ENCODE measurements around the gene SERINC2. TPM values are rescaled to one million over a fixed set of nuclear protein-coding genes. Genes with fewer than 3 reads are reported as not detected.
A peak's percentile ranks its signal among the peaks of the same experiment; 100 is the strongest.

SERINC2 gene
- total RNA-seq, 6 experiments from 2014 or later = 184 to 276 (median 207) TPM

DNA sequence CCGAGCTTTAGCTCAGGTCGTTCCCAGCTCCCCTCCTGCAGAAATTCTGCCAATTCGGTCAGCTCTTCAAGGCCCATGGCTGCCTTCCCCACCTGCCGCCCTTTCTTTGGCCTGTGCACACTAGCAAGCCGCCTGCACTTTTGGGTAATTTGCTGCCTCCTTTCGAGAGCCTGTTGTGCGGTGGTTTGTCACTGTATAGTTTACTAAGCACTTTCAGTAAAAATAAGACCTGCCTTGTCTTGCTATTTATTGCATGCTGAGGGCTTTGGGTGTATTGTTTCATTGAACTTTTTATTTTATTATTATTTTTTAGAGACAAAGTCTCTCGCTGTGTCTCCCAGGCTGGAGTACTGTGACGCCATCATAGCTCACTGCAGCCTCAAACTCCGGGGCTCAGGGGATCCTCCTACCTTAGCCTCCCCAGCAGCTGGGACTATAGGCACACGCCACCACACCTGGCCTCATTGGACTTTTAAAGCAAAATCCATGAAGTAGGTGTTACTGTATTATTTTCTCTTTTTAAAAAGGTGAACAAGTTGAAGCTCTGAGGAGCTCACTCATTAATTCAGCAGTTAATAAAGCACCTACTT, 39.0 kb upstream of the SERINC2 start:
- H3K4me1 Mint-ChIP-seq (ENCODE audit: low read depth) = peaks cover 49% of the 10 kb centered on the region
- peak overlapping the region; percentile 88 for H3K27ac Mint-ChIP-seq
- no peak for DNase-seq
- no peaks in the 10 kb centered on the region for H3K9me3 Mint-ChIP-seq
- TF ChIP-seq, protein P1, sequence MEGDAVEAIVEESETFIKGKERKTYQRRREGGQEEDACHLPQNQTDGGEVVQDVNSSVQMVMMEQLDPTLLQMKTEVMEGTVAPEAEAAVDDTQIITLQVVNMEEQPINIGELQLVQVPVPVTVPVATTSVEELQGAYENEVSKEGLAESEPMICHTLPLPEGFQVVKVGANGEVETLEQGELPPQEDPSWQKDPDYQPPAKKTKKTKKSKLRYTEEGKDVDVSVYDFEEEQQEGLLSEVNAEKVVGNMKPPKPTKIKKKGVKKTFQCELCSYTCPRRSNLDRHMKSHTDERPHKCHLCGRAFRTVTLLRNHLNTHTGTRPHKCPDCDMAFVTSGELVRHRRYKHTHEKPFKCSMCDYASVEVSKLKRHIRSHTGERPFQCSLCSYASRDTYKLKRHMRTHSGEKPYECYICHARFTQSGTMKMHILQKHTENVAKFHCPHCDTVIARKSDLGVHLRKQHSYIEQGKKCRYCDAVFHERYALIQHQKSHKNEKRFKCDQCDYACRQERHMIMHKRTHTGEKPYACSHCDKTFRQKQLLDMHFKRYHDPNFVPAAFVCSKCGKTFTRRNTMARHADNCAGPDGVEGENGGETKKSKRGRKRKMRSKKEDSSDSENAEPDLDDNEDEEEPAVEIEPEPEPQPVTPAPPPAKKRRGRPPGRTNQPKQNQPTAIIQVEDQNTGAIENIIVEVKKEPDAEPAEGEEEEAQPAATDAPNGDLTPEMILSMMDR (IDR thresholded peaks at IDR 0.05) = no peak
- peak overlapping the region; percentile 87 for H3K4me3 Mint-ChIP-seq
- peaks cover 4% of the 10 kb centered on the region for H3K27me3 Mint-ChIP-seq (ENCODE audit: insufficient read depth)
- H3K36me3 Mint-ChIP-seq (ENCODE audit: low read depth) = no peaks in the 10 kb centered on the region; the same call in 1 of the 2 replicates

DNA sequence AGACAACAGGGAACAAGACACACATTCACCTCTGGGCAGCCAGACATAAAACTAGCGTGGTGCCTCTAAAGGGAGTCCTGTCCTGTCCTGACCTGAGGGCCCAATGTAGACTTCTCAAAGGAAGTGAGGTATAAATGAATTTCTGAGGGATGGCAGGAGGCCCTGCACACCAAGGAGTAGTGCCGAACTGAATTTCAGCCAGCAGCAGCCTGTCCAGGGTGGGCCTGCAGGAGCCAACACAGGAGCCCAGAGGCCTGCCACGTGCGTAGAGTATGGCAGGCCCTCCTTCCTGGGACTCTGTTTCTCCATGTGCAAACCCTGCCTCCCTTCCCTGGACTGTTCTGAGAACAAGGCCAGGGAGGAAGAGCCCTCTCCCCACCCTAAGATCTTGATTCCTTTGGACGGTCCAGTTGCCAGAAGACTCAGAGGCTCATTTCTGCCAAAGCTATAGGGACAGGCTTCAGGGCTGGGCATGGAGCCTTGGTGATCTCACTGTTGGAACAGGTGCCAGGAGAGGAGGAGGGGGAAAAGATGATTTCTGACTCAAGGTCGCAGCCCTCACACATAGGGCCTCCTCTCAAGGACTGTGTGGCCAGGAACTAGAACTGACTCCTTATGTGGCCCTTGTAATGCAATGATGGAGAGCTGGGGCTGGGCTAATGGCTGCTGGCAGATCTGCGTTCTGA, 38.4 kb upstream of the SERINC2 start:
- peak; percentile 51 for DNase-seq
- Mint-ChIP-seq H3K27me3 (ENCODE audit: insufficient read depth) (peaks cover 4% of the 10 kb centered on the region), H3K4me3 (no peak overlapping the region), H3K9me3 (no peaks in the 10 kb centered on the region), H3K36me3 (ENCODE audit: low read depth) (no peaks in the 10 kb centered on the region; the same call in 1 of the 2 replicates), H3K4me1 (ENCODE audit: low read depth) (peaks cover 49% of the 10 kb centered on the region), H3K27ac (peak overlapping the region; percentile 34; the same call in 1 of the 2 replicates)
- TF ChIP-seq, protein P1 (IDR thresholded peaks at IDR 0.05) = no peak

DNA sequence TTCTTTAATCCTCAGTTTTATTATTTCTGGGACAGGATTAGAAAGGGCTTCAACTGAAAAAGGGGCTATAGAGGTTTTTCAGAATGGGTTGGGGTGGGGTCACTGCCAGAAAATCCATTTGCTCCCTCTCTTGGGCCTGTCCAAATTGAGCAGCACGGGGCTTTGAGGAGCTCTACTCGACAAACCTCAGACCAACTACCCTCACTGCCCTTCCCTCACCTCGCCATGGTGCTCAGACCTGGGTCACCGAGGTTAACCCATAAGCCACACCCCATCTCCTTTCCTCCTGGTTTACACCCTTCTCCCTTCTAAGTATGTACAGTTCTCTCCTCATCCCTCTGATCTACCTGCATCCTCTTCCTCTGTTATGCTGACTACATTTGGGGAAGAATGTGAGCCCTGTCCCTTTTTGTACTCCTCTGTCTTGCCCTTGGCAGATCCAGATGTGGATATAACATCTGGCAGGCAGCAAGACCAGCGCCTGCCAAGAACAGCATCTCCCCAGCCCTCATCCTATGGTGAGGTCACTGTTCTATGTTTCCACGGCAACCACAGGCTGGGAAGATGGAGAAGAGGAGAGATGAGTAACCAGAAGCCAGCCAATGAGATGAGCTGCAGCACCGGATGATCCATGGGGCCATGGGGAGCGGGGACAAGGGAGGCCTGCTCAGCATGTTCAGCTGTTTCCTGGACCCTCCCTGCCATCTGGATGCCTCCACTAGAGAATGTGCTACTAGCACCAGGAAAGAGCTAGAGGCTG, 36.5 kb upstream of the SERINC2 start:
- TF ChIP-seq, protein P1 (IDR thresholded peaks at IDR 0.05) = no peak
- H3K36me3 Mint-ChIP-seq (ENCODE audit: low read depth) = no peaks in the 10 kb centered on the region; the same call in 1 of the 2 replicates
- peaks cover 53% of the 10 kb centered on the region for H3K4me1 Mint-ChIP-seq (ENCODE audit: low read depth)
- H3K4me3 Mint-ChIP-seq = no peak overlapping the region
- peaks cover 4% of the 10 kb centered on the region for H3K27me3 Mint-ChIP-seq (ENCODE audit: insufficient read depth)
- H3K27ac Mint-ChIP-seq = peak overlapping the region; percentile 67
- DNase-seq = peak; percentile 93
- H3K9me3 Mint-ChIP-seq = no peaks in the 10 kb centered on the region

DNA sequence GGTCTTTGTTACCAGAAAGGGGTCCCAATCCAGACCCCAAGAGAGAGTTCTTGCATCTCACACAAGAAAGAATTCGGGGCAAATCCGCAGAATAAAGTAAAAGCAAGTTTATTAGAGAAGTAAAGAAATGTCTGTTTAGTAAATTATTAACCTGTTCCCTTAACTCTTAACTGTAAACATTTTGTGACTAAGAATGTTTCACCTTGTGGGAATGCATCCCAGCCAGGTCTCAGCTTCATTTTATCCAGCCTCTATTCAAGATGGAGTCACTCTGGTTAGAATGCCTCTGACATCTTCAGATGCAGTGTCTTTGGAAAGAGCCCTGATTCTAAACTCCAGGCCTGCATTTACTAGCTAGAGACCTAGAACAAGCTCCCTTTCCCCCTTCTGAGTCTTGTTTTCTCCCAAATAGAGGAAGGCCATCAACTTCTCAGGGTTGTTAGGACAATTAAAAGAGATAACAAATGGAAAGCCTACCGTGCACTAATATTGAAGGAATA, 35.6 kb upstream of the SERINC2 start:
- H3K4me3 Mint-ChIP-seq = no peak overlapping the region
- no peak for DNase-seq
- H3K27me3 Mint-ChIP-seq (ENCODE audit: insufficient read depth) = peaks cover 4% of the 10 kb centered on the region
- no peaks in the 10 kb centered on the region; the same call in 1 of the 2 replicates for H3K36me3 Mint-ChIP-seq (ENCODE audit: low read depth)
- TF ChIP-seq, protein P1 (IDR thresholded peaks at IDR 0.05) = no peak
- H3K4me1 Mint-ChIP-seq (ENCODE audit: low read depth) = peaks cover 56% of the 10 kb centered on the region
- peak overlapping the region; percentile 67 for H3K27ac Mint-ChIP-seq
- H3K9me3 Mint-ChIP-seq = no peaks in the 10 kb centered on the region

DNA sequence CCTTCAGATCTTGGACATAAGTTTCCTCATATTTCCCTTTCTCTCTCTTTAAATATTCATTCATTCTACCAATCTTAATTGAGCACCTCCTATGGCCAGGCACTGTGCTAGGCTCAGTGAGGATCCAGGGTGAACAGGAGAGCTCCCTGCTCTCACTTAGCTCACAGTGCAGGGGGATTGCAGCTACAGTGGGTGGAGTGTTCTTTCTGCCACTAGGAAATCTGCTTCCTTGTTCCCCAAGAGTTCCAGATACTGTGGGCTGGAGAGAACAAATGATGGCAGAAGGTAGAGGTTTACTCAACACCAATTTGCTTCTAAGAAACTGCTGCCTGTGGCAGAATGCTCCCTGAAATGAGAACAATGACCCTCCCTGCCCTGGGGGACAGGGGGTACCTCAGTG, 35.0 kb upstream of the SERINC2 start:
- Mint-ChIP-seq H3K36me3 (ENCODE audit: low read depth) (no peaks in the 10 kb centered on the region), H3K4me1 (ENCODE audit: low read depth) (peaks cover 54% of the 10 kb centered on the region), H3K4me3 (no peak overlapping the region), H3K9me3 (no peaks in the 10 kb centered on the region), H3K27me3 (ENCODE audit: insufficient read depth) (peaks cover 4% of the 10 kb centered on the region), H3K27ac (no peak overlapping the region)
- DNase-seq = no peak
- TF ChIP-seq, protein P1 (IDR thresholded peaks at IDR 0.05) = no peak
